DMS79 treated with DMSO at 0.1 percent for 48 hours (cell line): Measurements from ENCODE around the gene SESN1.
A peak's percentile ranks its signal among the peaks of the same experiment; 100 is the strongest.
"Not testable (repeated sequence)": the region's sequence is repeated elsewhere in the genome, so short reads cannot be mapped to it uniquely, and the experiment has no call there.

Source experiments
- DNase-seq: peaks from one replicate; lab custom pipeline; 2025; lab: John Stamatoyannopoulos, UW

Gene SESN1

GRCh38 chr6:109095036-109095834 is 589 bp upstream of the SESN1 start, which contains the start of gene CEP57L1:
TSS of gene CEP57L1 (plus strand) at chr6:109095507. CDS start at chr6:109145222, 49,715 bp downstream.
- DNase-seq: peak; percentile 98

- DNase-seq: peak; percentile 11
Measured at GRCh38 chr6:109093732-109094415, 772 bp downstream of the SESN1 start.

- no peak for DNase-seq
Measured at GRCh38 chr6:109092074-109092473, 2.6 kb downstream of the SESN1 start.

GRCh38 chr6:109091314-109092024 is 3.2 kb downstream of the SESN1 start:
- no peak for DNase-seq

GRCh38 chr6:109088995-109089394 is 5.7 kb downstream of the SESN1 start:
- DNase-seq: no peak

DNA sequence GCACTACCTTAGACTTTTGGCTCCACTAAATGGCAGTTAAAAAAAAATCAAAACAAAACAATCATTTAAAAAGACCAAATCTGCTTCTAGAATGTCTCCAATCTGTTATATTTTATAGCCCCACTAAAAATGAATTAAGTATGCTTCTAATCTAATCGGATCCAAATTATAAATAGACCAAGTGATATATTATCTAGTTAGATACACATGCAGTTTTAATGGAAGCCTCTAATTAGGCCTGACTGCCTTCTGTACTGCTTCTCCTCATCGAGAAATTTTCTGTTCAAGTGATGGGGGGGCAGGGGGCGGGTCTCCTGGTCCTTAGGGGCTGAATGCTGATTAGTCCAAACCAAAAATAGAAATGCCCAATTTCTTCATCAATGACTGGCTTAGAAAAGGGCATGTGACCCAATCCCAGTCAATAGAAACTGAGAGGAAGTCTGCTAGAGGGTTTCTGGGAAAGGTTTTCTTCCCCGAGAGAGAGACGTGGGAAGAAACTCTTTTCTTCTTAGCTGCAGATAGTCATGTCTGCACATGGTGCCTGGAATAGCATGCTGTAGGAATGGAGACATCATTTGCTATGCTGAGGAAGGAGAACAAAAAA is 6.9 kb downstream of the SESN1 start:
- no peak for DNase-seq

DNA sequence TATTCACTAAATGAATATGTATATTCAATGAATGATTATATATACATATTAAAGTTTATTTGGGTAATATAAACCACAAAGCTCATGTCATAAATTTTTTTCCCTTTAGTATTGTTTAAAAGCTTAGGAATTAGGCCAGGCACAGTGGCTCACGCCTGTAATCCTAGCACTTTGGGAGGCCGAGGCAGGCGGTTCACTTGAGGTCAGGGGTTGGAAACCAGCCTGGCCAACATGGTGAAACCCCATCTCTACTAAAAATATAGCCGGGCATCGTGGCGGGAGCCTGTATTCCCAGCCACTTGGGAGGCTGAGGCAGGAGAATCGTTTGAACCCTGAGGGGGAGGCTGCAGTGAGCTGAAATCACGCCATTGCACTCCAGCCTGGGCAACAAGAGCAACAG is 10.5 kb downstream of the SESN1 start:
- DNase-seq: not testable (repeated sequence)

GRCh38 chr6:109083657-109084056 is 11.0 kb downstream of the SESN1 start:
- no peak for DNase-seq

DNA sequence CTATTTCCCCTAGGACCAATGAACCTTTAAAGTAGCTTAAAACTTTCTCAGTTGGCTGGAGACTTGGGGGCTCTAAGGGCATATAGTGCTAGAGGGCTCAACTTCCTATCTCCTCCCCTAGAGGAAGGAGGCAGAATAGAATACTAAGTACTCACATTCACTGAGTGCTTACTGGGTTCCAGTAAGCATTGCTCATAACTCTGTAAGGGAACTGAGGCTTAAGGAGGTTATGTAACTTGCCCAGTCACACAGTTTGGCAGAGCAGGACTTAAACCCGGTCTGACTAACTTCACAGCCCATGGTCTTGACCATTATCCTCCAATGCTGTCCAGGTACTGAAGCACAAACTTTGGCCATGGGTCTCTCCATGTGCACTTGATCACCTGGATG is 12.5 kb downstream of the SESN1 start:
- no peak for DNase-seq

DNA sequence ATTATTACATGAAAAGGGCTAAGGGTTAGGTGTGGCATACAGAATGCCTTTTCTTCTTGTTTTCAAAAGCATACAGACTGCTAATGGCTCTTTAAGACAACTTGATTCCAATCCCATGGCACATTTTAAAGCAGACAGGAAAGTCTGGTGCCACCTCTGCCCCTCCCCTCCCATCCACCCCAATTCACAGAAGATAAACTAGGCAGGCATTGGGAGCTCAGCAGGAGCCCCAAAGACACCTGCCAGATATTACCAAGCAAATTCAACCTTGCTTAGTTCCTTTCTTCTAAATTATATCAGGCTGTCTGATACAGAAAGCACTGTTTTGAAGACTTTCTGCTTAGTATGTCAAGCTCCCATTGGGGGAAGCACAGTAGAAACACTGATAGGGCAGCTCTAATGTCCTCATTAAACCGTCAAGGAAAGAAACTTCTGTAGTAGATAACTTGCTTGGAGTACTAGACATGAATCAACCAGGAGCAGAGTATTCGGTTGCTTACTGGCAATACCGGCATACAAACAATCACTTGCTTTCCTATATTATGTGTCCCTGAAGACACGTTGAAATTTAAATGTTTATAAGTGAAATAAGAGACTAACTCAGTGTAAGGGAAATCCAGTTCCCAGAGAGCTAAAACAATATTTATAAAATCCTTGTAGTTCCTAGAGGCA is 13.0 kb downstream of the SESN1 start:
- no peak for DNase-seq

DNA sequence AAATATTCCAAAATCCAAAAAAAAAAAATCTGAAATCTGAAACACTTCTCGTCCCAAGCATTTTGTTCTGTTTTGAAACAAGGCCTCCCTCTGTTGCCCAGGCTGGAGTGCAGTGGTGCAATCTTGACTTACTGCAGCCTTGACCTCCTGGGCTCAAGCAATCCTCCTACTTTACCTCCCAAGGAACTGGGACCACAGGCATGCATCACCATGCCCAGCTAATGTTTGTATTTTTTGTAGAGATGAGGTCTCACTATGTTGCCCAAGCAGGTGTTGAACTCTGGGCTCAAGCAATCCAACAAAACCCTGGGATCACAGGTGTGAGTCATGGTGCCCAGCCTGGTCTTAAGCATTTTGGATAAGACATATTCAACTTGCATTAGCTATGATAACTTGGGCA is 13.6 kb downstream of the SESN1 start:
- DNase-seq: no peak

GRCh38 chr6:109079981-109080380 is 14.7 kb downstream of the SESN1 start:
- DNase-seq: no peak

DNA sequence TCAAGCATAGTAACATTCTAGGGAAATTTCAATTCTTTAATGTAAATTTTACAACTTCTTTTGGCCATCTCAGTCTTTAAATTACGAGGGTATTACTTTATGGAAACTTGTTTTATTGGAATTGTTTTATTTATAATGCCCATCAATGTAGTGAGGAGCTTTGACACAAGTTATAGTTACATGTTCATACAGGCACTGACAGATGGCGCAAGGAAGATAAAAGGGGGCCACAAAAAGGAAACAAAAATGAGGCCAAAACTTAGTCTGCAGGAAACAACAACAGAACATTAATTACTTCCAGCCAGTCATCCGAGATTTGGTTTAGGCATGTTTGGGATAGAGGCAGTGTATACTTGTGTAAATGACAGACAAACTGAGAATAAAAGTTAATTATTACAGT is 18.3 kb downstream of the SESN1 start:
- DNase-seq: no peak

DNA sequence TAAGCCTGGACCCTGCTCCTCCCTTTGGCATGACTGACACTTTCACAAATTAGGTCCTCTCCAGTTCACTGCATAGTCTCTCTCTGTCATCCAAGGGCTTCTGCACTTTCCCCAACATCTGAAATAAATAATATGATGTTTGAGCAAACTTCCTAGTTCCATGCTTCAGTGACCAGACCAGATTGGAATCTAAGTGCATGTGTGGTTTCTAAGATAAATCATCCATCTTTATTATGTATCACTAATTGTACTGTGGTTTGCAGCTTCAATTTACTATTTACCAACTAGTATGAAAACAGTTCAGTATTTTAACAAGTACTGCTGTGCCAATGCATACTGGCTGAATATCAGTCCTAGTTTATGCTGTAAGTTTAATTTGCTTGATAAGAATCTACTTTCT is 18.7 kb downstream of the SESN1 start:
- no peak for DNase-seq

- no peak for DNase-seq
Measured at GRCh38 chr6:109074133-109074415, 20.6 kb downstream of the SESN1 start.

- DNase-seq: peak; percentile 54
Measured at GRCh38 chr6:109073344-109074132, 21.1 kb downstream of the SESN1 start.

DNA sequence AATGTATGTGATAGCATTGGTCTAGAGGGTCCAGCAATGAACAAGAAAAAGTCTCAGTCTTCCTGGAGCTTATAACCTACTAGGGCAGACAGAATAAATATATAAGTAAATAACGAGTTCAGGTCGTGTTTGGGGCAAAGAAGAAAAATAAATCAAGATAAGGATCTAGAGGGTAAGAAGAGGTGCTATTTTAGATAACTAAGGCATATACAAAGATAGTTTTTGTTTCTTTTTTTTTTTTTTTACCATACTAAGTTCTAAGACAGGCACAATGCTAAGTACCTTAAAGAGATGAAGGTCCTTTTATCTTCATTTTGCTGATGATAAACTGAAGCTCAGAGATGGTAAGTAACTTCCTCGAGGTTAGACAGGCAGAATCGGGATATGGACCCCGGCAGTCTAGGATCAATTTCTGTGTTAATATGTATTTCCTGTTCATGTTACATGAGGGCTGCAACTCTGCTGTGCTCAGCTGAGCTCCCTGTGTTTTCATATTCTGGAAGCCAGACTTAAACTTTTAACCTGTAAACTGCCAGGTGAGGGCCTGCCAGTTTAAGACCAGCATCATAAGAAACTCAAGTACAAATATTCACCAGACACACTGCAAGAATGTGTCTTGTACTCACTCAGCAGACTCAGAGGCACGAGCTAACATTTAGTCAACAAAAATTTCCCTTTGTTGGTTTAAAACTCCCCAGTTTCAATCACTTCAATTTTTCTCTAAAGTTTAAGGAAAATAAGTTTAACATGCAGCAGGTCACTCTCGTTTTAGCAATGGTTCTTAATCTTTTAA is 23.3 kb downstream of the SESN1 start:
- no peak for DNase-seq

DNA sequence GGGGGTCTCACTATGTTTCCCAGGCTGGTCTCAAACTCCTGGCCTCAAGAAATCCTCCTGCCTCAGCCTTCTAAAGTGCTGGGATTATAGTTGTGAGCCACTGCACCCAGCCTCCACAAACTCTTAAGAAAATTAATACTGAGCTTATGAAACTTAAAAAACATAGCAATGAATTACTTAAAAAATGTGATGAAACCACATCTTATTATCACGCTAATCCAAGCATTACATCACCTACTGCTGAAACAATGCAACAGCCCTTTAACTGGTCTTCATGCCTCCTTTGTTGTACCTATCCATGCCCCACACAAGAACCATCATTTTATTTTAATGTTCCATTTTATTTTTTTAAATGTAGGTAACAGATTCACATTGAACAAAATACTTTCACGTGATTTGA is 24.9 kb downstream of the SESN1 start:
- DNase-seq: no peak

GRCh38 chr6:109062767-109063352 is 31.8 kb downstream of the SESN1 start:
- DNase-seq: no peak

- DNase-seq: no peak
Measured at GRCh38 chr6:109062216-109062615, 32.4 kb downstream of the SESN1 start.
